Measurements from ENCODE around the gene UBR4. TPM values are rescaled to one million over a fixed set of nuclear protein-coding genes. Genes with fewer than 3 reads are reported as not detected.

Gene UBR4
- total RNA-seq, 1 experiment from 2014 or later: 107 TPM

DNA sequence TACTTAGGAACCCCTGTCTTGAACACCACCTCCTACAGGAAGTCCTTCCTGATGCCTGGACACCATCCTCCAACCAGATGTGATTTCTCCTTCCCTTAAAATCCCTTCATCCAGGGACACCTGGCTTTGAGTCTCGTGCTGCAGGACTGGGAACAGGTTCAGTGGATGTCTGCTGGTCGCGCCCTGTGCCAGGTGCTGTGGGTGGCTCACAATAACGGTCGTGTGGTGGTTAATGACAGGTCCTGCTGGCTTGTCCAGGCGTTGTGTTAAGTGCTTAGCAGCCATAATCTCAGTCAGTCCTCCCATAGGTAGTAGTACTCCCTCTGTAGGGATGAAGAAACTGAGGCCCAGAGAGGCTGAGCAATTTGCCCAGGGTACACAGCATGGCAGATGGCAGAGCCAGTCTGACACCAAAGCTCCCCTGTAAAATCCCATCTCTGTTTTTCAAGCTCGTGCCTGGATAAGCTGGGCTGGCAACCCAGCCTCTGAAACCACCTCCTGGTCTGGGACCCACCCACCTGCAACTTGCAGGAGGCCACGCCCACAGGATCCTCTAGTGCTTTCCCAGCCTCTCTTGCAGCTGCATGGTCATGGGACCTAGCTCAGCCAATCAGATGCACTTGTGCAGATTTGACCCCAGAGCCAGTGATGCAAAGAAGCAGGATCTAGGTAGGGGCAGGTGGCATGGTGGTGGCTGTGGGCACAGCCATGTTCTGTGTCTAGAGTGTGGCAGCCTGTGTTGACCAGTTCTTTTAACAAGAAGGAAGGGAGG, 147.6 kb downstream of the UBR4 start:
- TF ChIP-seq YY1 (IDR thresholded peaks at IDR 0.05; ENCODE audit: extremely low read depth, insufficient replicate concordance, low read depth, low read length): no peak
- TF ChIP-seq, protein P1, sequence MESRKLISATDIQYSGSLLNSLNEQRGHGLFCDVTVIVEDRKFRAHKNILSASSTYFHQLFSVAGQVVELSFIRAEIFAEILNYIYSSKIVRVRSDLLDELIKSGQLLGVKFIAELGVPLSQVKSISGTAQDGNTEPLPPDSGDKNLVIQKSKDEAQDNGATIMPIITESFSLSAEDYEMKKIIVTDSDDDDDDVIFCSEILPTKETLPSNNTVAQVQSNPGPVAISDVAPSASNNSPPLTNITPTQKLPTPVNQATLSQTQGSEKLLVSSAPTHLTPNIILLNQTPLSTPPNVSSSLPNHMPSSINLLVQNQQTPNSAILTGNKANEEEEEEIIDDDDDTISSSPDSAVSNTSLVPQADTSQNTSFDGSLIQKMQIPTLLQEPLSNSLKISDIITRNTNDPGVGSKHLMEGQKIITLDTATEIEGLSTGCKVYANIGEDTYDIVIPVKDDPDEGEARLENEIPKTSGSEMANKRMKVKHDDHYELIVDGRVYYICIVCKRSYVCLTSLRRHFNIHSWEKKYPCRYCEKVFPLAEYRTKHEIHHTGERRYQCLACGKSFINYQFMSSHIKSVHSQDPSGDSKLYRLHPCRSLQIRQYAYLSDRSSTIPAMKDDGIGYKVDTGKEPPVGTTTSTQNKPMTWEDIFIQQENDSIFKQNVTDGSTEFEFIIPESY (IDR thresholded peaks at IDR 0.05; ENCODE audit: extremely low read depth, insufficient replicate concordance, low read length): no peak
- TF ChIP-seq FOSL1 (IDR thresholded peaks at IDR 0.05; ENCODE audit: low read depth): no peak
- no peak for TF ChIP-seq POLR2A (IDR thresholded peaks at IDR 0.05; ENCODE audit: borderline replicate concordance, extremely low read depth, insufficient read depth, insufficient read length)
- TF ChIP-seq SRF (IDR thresholded peaks at IDR 0.05; ENCODE audit: low read depth): no peak
- TF ChIP-seq, protein P2, sequence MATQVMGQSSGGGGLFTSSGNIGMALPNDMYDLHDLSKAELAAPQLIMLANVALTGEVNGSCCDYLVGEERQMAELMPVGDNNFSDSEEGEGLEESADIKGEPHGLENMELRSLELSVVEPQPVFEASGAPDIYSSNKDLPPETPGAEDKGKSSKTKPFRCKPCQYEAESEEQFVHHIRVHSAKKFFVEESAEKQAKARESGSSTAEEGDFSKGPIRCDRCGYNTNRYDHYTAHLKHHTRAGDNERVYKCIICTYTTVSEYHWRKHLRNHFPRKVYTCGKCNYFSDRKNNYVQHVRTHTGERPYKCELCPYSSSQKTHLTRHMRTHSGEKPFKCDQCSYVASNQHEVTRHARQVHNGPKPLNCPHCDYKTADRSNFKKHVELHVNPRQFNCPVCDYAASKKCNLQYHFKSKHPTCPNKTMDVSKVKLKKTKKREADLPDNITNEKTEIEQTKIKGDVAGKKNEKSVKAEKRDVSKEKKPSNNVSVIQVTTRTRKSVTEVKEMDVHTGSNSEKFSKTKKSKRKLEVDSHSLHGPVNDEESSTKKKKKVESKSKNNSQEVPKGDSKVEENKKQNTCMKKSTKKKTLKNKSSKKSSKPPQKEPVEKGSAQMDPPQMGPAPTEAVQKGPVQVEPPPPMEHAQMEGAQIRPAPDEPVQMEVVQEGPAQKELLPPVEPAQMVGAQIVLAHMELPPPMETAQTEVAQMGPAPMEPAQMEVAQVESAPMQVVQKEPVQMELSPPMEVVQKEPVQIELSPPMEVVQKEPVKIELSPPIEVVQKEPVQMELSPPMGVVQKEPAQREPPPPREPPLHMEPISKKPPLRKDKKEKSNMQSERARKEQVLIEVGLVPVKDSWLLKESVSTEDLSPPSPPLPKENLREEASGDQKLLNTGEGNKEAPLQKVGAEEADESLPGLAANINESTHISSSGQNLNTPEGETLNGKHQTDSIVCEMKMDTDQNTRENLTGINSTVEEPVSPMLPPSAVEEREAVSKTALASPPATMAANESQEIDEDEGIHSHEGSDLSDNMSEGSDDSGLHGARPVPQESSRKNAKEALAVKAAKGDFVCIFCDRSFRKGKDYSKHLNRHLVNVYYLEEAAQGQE (IDR thresholded peaks at IDR 0.05; ENCODE audit: low read depth): no peak
- TF ChIP-seq ZNF274 (IDR thresholded peaks at IDR 0.05; ENCODE audit: low read depth, low read length): no peak
- no peak for TF ChIP-seq POLR2AphosphoS5 (IDR thresholded peaks at IDR 0.05; ENCODE audit: low read depth, low read length)
- RAD21 ChIA-PET (ENCODE audit: low non-redundant PET in 1 of 2, low total read pairs in 2 of 2, uncharacterized antibody in 2 of 2, unreplicated experiment in 2 of 2): no interaction called here

More for the DNA sequence above, 147.6 kb downstream of the UBR4 start:
- no peak overlapping the region for H3K27ac ChIP-seq (ENCODE audit: low read depth, low read length)
- CTCF ChIA-PET: no interaction called here
- no peaks in the 10 kb centered on the region for H3K9me2 ChIP-seq (ENCODE audit: insufficient read depth)
- no peaks in the 10 kb centered on the region for H3K27me3 ChIP-seq (ENCODE audit: insufficient read depth, low read length)
- H3K36me3 ChIP-seq (ENCODE audit: control insufficient read depth in 1 of 2, insufficient read depth in 2 of 2, low read length in 2 of 2): no peaks in the 10 kb centered on the region
- intact Hi-C loops (cut with micrococcal nuclease): no loop called here
- H3K4me2 ChIP-seq (ENCODE audit: low read length): no peak overlapping the region
- no peak overlapping the region for H3K4me3 ChIP-seq (replicated peaks in 1 of 2; ENCODE audit: low read depth in 1 of 2, low read length in 2 of 2)
- H3K79me2 ChIP-seq (ENCODE audit: insufficient read depth, low read length): no peaks in the 10 kb centered on the region
- no peaks in the 10 kb centered on the region for H3K9me3 ChIP-seq (ENCODE audit: control insufficient read depth in 1 of 2, insufficient read depth in 1 of 2, low read depth in 1 of 2, low read length in 2 of 2)
- DNase-seq (ENCODE audit: low read depth, low spot score): peak; percentile 8
- H4K20me1 ChIP-seq (ENCODE audit: insufficient read depth): no peaks in the 10 kb centered on the region
- no TSS peak for BruUV-seq (replicated peaks)
- POLR2A ChIA-PET: no interaction called here
- ATAC-seq: peak; percentile 35; the same call in 1 of the 2 replicates
- H3K9ac ChIP-seq (ENCODE audit: low read length): no peak overlapping the region
- no peak overlapping the region for H2AFZ ChIP-seq (ENCODE audit: low read depth, low read length, poor library complexity, severe bottlenecking)
- peaks cover 15 to 17% of the 10 kb centered on the region in 2 experiments for H3K4me1 ChIP-seq (ENCODE audit: control insufficient read depth in 1 of 2, insufficient read depth in 2 of 2, low read length in 2 of 2)

All from HCT116 (cell line).